T-helper 1 cell (primary cell): Measurements from ENCODE around the gene ROR2.
A peak's percentile ranks its signal among the peaks of the same experiment; 100 is the strongest.

Experiments
- DNase-seq, 5 donors: peaks; one replicate each; pipeline ENCODE4 v3.0.0-alpha.2; 2012 to 2020

The ROR2 gene

DNA sequence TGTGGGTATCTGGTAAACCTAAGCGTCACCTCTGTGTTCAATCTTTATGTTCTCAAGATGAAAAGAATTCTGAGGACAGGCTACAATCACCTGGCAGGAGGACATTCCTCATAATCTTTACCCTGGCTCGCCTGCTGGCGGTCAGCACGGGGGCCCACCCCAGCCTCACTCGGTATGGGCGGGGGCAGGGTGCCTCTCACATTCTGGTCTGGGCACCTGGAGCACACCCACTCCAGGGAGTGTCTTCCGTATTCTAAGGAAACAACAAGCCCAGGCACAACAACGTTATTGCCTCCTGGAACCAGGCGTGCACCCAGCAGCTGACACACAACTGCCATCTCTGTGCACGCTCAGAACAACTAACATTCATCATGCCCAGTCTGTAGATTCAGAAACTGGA is 179.8 kb downstream of the ROR2 start:
- DNase-seq = no peak

DNA sequence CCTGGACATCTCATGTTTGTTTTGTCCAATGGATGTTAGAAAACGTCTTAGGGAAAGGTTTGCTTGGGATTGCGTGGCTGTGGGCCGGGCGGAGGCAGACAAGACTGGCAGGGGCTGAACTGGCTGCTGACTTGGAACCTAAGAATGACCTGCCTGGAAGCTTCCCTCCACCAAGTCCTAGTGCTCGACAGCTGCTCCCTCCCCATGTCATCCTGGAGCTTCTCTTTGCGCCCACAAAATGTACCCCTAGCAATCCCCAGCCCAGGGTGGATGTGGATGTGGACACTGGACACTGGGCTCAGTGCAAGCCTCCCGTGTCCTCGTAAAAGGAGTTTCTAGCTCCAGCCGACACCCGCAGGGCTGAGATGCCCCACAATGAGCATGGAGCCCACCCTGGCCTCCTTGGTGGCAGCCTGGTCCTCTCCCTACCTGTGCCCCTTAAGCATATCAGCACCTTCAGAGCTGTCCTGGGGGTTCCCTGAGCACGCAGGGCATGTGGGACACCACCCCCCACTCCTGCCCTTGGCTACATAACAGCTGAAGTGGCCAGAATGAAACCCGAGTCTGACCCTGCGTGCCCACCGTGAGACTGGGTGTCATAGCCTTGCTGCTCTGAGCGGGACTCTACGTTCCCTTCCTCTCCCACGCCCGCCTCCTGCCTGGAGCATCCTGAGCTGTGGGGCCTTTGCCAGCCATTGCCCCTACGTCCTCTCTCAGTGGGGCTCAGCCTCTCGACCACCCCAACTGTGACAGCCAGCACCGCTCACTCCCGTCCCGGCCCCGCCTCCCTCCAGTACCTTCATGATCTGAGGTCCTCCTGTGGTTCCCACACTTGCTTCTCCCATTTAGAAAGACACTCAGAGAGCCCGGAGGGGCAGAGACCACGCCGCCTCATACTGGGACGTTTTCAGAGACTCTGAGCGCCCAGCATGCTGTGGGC is 180.8 kb downstream of the ROR2 start:
- DNase-seq = no peak

- no peak for DNase-seq
Observed at GRCh38 chr9:91768507-91768906, 181.5 kb downstream of the ROR2 start.

DNA sequence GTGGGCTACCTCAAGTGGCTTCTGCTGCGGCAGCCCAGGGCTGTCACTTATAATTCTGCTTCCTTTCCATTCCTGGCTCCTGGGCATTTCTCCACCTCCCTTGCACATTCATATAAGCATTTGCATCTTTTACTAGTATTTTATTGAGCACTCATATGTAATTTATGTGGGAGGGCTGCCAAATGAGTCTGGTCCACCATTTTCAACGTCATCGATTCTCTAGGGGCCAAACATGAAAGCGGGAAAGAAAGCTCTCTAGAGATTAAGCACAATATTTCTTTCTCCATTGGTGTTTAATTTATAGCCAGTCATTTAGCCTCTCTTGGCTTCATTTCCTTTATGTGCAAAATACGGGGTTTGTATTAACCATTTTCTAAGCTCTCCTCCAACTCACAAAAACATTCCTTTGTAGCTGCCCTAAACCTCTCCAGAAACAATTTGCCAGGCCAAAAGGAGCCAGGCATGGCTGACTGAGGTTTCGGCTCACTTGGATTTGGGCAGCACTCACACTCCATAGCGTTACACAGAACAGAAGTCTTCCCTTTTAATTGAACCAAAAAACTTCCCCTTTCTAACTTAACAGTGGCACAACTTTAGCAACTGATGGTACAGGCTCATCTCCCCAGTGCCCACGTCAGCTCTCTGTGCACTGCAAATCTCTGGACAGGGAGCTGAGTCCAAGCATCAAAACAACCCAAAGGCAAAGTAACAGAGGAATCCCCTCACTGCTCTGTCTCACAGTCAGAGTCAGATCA is 183.5 kb downstream of the ROR2 start:
- no peak for DNase-seq

GRCh38 chr9:91765296-91765695 is 184.7 kb downstream of the ROR2 start:
- DNase-seq = no peak

GRCh38 chr9:91764661-91765060 is 185.4 kb downstream of the ROR2 start:
- DNase-seq = no peak

DNA sequence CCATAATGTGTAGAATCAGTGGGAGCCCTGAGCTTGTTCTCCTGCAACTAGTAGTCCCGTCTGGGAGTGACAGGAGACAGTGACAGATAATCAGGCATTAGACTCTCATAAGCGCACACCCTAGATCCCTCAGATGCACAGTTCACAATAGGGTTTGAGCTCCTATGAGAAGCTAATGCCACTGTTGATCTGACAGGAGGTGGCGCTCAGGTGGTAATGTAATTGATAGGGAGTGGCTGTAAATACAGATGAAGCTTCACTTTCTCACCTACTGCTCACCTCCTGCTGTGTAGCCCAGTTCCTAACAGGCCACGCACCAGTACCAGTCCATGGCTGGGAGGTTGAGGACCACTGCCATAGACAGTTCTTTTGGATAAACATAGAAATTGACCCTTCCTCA is 188.7 kb downstream of the ROR2 start:
- no peak for DNase-seq

DNA sequence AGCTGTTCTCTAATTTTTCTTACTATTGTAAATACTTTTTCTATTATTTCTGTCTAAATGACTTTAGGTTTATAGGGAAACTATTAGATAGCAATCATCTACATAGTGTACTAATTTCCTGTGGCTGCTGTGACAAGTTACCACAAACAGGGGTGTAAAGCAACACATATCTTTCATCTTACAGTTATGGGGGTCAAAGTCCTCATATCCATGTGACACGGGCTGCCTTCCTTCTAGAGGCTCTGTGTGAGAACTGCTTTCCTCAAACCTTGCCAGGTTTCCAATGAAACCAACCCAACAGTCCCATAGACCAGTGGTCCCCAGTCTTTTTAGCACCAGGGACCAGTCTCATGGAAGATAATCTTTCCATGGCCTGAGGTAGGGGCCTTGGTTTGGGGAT is 189.1 kb downstream of the ROR2 start:
- no peak for DNase-seq

GRCh38 chr9:91758491-91758981 is 191.5 kb downstream of the ROR2 start:
- DNase-seq = peak in 1 of 5 donors; percentile 19

DNA sequence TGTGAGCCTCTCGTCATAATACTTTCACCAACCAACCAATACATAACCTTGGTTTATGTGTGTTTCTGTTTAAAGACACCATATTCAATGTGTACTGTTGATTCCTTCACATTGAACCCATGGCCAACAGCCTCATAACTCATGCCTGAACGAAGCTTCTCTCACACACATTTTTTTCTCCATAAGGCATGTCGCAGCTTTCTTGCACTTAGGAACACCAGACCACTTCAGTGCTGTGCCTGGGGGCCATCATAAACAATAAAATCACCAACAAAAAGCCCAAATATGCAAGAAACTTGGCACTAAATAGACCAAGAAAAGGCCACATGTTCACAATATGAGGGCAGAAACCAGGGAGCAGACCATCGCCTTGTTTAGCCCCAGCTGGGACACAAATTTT is 192.2 kb downstream of the ROR2 start:
- no peak for DNase-seq

GRCh38 chr9:91756510-91756780 is 193.6 kb downstream of the ROR2 start:
- DNase-seq = no peak

GRCh38 chr9:91755761-91756509 is 194.1 kb downstream of the ROR2 start:
- DNase-seq = no peak

DNA sequence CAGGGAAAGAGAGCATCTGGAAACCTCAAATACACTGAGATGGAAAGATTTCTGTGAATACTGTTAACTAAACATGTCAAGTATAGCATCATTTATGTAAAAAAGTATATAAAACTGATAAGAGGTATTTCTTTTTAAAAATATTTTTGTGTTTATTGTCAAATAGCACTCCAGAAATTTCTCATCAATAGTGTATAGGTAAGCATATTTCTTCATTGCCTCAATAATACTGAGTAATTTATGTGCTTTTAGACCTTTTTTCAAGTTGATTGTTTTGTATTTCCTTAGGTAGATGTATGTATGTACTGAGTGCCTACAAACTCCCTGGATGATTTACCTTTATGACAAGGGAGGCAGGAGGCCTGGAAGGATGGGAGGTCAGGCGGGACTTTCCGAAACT is 196.3 kb downstream of the ROR2 start:
- no peak for DNase-seq

DNA sequence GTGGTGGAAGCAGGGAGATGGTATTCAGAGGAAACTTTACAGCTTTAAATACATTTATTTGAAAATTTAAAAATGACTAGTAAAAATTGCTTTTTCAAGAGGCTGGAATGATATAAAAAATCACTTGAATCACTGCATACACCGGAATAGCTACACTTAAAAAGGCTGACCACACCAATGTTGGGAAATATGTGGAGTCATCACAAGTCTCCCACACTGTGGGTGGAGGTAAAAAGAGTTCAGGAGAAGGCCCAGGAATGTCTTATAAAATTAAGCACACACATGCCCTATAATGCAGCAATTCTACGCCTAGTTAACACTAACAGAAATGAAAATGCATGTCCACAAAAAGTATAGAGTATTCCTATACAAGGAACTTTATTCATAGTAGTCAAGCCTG is 198.1 kb downstream of the ROR2 start:
- no peak for DNase-seq

DNA sequence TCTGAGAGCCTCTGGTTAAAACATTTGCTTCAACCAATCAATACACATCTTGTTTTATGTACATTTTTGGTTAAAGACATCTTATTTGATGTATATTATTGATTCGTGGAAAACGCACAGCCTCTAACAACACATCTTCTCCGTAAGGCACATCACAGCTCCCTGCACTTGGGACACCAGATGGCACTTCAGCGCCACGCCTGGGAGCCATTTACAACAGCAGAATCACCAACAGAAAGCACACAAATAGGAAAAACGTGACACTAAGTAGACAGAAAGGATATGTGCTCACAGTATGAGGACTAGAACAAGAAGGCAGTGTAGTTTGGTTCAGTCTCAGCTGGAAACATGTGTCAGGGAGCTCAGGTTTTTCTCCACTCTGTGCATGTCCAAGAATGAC is 199.7 kb downstream of the ROR2 start:
- DNase-seq = no peak

GRCh38 chr9:91746904-91747303 is 203.1 kb downstream of the ROR2 start:
- no peak for DNase-seq

GRCh38 chr9:91746357-91746756 is 203.7 kb downstream of the ROR2 start:
- no peak for DNase-seq

DNA sequence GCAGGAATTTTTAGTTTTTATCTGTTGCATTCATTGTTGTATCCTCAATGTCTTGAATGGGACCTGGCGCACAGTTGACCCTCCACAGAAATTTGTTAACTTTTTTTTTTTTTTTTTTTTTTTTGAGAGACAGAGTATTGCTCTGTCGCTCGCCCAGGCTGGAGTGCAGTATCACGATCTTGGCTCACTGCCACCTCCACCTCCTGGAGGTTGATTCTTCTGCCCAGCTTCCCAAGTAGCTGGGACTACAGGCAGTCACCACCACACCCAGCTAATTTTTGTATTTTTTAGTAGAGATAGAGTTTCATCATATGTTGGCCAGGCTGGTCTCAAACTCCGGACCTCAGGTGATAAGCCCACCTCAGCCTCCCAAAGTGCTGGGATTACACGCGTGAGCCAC is 205.9 kb downstream of the ROR2 start:
- no peak for DNase-seq

DNA sequence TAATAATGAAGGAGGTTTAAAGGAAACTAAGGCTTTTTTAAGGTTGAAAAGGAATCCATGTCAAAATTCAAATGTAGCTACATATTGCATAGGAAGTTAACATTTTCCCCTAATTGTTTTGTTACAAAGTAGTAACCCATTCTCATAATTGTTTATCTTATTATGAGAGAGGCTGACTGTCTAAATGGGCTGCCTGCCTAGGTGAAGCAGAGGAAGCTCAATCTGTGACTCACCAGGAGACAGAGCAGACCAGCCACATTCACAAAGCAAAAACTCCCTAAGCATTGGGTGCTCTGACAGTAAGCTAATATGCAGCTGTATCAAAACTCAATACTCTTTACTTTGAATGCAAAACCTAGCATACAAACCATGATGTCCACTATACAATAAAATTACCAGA is 208.5 kb downstream of the ROR2 start:
- no peak for DNase-seq

DNA sequence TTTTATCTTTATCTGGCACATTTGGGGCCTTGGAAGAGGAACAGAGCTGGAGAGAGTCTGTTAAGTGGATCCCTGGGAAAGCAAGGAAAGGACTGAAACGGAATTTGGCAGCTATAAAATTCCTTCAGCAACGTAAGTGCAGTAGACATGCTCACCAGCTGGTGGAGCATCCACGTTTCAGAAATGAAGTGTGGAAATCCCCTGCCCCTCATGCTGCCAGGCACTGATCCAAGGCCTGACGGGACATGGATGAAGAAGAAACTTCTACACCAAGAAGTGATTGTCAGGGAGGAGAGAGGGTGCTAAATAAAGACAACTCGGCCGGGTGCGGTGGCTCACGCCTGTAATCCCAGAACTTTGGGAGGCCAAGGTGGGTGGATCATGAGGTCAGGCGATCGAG is 209.3 kb downstream of the ROR2 start:
- no peak for DNase-seq

- no peak for DNase-seq
Observed at GRCh38 chr9:91736898-91737601, 213.0 kb downstream of the ROR2 start.

GRCh38 chr9:91736311-91736710 is 213.7 kb downstream of the ROR2 start:
- no peak for DNase-seq

DNA sequence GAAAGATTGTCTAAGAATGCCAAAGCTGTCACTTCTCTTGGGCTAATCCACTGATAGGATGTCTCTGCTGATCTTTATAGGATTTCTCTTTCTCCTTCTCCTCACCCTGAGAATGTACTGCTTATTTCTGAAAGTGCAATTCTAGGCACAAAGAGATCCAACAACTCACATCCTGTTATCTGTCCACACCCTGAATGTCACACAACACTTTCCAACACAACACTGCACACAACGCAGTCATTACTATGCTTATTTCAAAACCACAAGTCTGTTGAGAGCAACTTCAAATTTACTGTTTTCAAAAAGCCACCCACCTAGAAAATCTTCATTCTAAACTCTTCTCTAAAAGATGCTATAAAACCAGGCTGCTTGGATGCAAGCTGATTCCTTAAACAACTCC is 215.0 kb downstream of the ROR2 start:
- DNase-seq = no peak
